ENCODE results near the gene WDR90. TPM values are rescaled to one million over a fixed set of nuclear protein-coding genes. Genes with fewer than 3 reads are reported as not detected.

WDR90 gene
- total RNA-seq, 2 donors from 2014 or later: 15.8 to 111 TPM

DNA sequence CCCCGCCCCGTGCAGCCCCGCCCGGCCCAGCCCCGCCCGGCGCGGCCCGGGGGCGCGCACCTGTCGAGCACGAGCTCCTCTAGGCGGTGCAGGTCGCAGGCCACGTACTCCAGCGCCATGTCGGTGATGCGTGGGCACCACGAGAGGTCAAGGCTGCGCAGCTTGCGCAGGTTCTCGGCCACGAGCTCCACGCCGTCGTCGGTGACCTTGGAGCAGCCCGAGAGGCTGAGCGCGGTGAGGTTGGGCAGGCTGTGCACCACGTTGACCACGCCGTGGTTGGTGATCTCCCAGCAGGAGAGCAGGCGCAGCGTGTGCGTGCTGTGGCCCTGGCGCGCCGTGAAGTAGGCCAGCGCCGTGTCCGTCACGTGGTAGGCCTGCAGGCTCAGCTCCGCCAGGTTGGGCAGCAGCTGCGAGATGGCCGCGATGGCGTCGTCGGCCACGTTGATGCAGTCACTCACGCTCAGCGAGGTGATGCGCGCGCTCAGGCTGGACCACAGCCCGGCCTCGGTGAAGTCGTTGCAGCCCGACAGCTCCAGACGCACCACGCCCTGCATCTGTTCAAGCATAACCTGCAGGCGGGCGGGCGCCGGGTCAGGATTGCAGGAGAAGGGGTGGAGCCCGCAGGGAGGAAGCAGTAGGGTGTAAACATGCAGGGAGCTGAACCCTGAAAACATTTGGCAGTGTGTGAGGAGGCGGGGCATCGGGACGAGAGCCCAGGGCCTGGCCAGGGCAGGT lies 46.4 kb downstream of the WDR90 start:
- intact Hi-C loops (cut with DNase I): no loop called here
- ATAC-seq (peak; percentile 30), DNase-seq (peak in 3 of 4 donors; percentile 33 to 50 (median 44))
- WGBS, 2 donors: 0 to 3% methylated on average over 6 to 64 of the region's 71 CpGs
- Histone ChIP-seq H3K36me3 (replicated peaks in 1 of 2; ENCODE audit: insufficient read depth in 1 of 2, low read depth in 2 of 2) (no peaks in the 10 kb centered on the region), H3K9me3 (no peaks in the 10 kb centered on the region), H3K27me3 (peaks cover 0 to 24% of the 10 kb centered on the region in 2 donors), H3K4me3 (no peak overlapping the region), H3K4me1 (peaks cover 30% of the 10 kb centered on the region), H3K27ac (no peak overlapping the region)
- TF ChIP-seq, protein P1, sequence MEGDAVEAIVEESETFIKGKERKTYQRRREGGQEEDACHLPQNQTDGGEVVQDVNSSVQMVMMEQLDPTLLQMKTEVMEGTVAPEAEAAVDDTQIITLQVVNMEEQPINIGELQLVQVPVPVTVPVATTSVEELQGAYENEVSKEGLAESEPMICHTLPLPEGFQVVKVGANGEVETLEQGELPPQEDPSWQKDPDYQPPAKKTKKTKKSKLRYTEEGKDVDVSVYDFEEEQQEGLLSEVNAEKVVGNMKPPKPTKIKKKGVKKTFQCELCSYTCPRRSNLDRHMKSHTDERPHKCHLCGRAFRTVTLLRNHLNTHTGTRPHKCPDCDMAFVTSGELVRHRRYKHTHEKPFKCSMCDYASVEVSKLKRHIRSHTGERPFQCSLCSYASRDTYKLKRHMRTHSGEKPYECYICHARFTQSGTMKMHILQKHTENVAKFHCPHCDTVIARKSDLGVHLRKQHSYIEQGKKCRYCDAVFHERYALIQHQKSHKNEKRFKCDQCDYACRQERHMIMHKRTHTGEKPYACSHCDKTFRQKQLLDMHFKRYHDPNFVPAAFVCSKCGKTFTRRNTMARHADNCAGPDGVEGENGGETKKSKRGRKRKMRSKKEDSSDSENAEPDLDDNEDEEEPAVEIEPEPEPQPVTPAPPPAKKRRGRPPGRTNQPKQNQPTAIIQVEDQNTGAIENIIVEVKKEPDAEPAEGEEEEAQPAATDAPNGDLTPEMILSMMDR (IDR thresholded peaks at IDR 0.05): no peak
- no peak for TF ChIP-seq POLR2A (IDR thresholded peaks at IDR 0.05)

DNA sequence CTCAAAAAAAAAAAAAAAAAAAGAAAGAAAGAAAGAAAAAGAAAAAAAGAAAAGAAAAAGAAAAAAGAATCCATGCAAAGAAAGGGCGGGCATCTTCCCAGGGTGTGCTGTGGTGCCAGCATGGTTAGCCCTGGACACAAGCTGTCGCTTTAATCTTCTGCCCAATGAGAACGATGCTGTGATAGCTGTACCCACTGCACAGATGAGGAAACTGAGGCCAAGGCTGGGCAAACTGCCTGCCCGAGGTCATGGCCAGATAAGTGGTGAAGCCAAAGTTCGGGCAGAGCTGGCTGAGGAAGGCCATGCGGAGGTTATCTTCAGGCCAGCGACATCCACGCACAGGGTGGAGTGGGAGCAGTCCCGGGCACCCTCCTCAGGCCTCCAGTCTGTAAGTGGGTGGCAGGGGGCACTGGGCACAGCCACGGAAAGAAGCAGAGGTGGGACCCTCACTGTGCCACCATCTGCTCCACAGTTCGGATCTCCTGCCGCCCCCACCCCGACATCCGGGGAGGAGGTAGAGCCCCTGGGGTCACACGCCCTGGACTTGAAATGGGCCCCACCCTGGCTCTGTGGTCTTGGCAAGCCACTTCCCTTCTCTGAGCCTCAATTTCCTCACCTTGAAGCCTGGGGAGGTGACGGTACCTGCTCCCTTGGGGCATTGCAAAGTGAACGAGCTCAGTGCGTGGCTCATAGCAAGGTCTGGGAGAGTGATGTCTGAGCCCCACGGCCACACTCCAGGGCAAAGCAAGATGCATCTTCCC lies 49.9 kb downstream of the WDR90 start:
- peaks cover 27% of the 10 kb centered on the region for H3K4me1 ChIP-seq
- TF ChIP-seq, protein P1 (IDR thresholded peaks at IDR 0.05): no peak
- TF ChIP-seq POLR2A (IDR thresholded peaks at IDR 0.05): no peak
- H3K36me3 ChIP-seq (replicated peaks in 1 of 2; ENCODE audit: insufficient read depth in 1 of 2, low read depth in 2 of 2): no peaks in the 10 kb centered on the region
- no peaks in the 10 kb centered on the region for H3K9me3 ChIP-seq
- ATAC-seq (no peak), DNase-seq (no peak)
- H3K4me3 ChIP-seq: no peak overlapping the region
- no peak overlapping the region for H3K27ac ChIP-seq
- intact Hi-C loops (cut with DNase I): no loop called here
- 66 to 78% methylated on average over 11 to 18 of the region's 19 CpGs for WGBS, 2 donors
- peaks cover 0 to 48% of the 10 kb centered on the region in 2 donors for H3K27me3 ChIP-seq

DNA sequence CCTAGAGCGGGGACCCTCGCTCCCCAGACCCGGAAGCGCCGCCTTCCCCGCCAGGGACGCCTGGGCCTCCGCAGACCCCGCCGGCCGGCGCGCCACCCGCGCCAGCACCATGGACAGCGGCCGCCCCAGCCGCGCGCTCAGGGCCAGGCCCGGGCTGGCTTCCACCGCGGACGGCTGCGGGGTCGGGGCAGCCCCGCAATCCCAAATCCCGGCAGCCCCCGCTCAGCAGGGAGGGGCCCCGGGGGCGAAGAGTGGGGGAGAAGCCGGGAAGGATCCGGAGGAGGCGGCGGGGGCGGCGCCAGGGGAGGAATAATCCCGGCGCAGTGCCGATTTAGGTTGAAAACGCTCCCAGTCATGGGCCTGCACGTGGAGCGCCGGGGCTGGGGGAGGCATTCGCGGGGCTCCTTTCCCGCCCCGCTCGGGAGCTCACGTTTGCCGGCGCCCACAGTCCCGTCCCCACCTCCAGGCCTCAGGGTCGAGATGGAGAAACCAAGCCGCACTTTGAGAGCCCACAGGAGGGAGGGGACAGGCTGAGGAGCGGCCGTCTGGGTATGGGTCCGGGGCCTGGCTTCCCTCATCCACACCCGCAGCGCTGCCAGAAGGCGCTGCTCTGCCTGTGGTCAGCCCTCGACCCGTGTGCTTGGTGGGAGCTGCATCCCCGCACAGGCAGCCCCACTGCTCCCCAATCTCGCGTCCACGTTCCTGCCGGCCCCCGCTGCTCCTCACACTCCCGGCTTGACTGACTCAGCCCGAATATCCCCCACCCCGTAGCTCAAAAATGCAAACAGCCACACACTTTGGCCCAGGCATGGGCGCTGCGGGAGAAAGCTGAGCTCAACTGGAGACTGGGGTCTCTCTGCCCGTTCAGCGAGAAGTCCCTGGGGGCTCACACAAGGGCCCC lies 51.8 kb downstream of the WDR90 start:
- Histone ChIP-seq H3K9me3 (no peaks in the 10 kb centered on the region), H3K4me3 (no peak overlapping the region), H3K27ac (no peak overlapping the region), H3K27me3 (peaks cover 0 to 42% of the 10 kb centered on the region in 2 donors), H3K4me1 (peaks cover 10% of the 10 kb centered on the region), H3K36me3 (replicated peaks in 1 of 2; ENCODE audit: insufficient read depth in 1 of 2, low read depth in 2 of 2) (no peaks in the 10 kb centered on the region)
- no peak for TF ChIP-seq POLR2A (IDR thresholded peaks at IDR 0.05)
- TF ChIP-seq, protein P1 (IDR thresholded peaks at IDR 0.05): no peak
- 5% methylated on average over 65 of the region's 76 CpGs; no CpG with 5 or more reads in 1 of the 2 donors for WGBS, 2 donors
- ATAC-seq: peak; percentile 68
- DNase-seq: peak in 1 of 4 donors; percentile 50
- intact Hi-C loops (cut with DNase I): loop anchor here (10.0 kb wide), 1 partner anchor 474 kb away; no protein-coding TSS in a partner anchor

DNA sequence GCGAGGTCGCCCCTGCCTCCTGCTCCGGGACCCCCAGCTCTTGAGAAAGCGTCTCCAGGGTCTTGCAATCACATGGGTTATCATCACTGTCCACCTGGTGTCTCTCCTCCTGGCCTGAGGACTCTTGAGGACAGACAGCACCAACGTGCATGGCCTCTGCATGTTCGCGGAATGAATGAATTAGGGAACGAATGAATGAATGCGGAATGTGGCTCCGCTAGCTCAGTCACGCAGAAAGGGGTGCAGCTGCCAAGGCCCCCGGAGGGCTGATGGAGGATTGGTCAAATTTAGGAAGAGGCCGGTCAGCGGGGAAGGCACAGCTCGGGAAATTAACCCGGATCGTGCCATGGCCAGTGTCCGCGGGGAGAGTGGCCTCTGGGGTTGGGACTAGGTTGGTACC lies 53.2 kb downstream of the WDR90 start:
- Histone ChIP-seq H3K9me3 (no peaks in the 10 kb centered on the region), H3K4me3 (no peak overlapping the region), H3K27ac (no peak overlapping the region), H3K27me3 (peaks cover 0 to 49% of the 10 kb centered on the region in 2 donors), H3K4me1 (peaks cover 9% of the 10 kb centered on the region), H3K36me3 (replicated peaks in 1 of 2; ENCODE audit: insufficient read depth in 1 of 2, low read depth in 2 of 2) (no peaks in the 10 kb centered on the region)
- ATAC-seq: no peak
- 70 to 72% methylated on average over 19 of the region's 19 CpGs for WGBS, 2 donors
- TF ChIP-seq, protein P1 (IDR thresholded peaks at IDR 0.05): no peak
- TF ChIP-seq POLR2A (IDR thresholded peaks at IDR 0.05): no peak
- intact Hi-C loops (cut with DNase I): loop anchor here (10.0 kb wide), 1 partner anchor 472 kb away; no protein-coding TSS in a partner anchor
- DNase-seq: no peak

Data from body of pancreas (tissue), 4 donors.